ENCODE data around the gene IPO5.

IPO5 gene

DNA sequence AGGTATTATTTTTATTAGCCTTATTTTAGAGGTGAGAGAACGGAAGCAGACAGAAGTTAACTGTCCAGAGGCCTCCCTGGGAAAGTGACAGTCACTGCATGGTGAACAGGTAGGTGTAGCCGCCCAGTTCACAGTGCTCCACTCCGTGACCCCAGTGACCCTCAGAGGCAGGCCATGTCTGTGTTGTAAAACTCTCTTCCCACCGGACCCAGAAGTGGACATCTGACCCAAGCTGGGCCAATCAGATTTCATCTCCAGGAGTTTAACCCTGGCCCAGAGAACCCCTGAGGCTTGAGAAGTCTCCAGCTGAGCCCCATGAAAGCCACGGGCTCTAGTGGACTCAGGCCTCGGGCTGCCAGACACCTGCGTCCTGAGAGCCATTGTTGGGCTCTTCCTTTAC is 105.8 kb downstream of the IPO5 start:
- no peak for DNase-seq (ENCODE audit: low spot score)

DNA sequence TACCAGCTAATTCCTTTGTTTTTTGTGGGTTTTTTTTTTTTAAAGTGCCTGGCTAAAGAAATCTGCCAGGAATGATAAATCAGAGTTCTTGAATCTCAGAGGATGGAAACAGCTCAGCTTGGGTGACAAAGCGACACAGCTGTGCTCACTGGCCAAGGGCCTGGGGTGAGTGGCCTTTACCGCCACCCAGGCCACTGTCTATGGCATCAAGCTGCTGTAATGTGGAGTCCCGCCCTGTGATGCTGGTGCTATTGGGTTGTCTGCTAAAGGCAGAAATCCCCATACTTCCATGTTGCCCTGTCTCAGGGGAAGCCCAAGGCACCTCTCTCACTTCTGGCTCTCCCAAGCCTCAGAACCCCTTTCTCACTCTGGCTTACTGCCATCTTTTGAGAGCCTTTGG is 106.8 kb downstream of the IPO5 start:
- DNase-seq (ENCODE audit: low spot score), result no peak

DNA sequence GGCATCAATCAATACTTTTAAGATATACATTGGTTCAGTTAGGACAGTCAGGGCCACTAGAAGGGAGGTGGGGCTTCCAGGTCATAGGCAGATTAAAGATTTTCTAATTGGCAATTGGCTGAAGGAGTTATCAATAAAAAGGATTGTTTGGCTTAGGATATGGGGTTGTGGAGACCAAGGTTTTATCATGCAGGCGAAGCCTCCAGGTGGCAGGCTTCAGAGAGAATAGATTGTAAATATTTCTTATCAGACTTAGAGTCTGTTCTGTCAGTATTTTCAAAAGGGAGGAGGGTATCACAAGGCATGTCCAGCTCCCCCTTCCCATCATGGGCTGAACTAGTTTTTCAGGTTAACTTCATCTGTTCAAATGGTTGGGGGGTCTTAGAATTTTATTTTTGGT is 112.0 kb downstream of the IPO5 start:
- DNase-seq (ENCODE audit: low spot score), result no peak

DNA sequence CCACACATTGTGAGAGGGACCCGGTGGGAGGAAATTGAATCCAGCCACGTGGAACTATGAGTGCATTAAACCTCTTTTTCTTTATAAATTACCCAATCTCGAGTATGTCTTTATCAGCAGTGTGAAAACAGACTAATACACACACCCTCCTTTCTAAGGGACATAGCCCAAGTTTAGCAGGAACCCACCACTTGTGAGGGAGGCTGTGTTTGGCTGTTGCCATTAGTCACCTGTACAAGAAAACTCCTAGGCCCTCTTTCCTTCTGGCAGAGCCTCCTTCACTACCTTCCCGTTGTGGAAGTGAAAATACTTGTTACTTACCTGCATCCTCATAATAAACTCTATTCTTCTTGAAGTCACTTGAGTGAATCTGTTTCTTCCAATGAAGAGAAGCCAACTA is 113.2 kb downstream of the IPO5 start:
- DNase-seq (ENCODE audit: low spot score), result no peak

DNA sequence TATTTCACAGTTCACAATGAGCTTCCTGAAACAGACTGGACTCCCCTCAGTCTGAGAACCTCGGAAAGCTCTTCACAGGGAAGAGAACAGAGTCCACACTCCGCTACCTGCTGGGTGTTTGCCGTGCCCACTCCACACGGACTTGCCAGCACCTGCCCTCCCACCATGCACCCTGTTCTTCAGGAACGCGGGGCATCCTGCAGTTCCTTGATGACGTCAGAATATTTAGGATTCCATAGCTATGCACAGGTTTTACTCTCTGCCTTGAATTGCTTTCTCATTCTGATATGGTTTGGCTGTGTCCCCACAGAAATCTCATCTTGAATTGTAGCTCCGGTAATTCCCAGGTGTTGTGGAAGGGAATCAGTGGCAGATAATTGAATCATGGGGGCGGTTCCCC is 115.0 kb downstream of the IPO5 start:
- DNase-seq (ENCODE audit: low spot score), result no peak

DNA sequence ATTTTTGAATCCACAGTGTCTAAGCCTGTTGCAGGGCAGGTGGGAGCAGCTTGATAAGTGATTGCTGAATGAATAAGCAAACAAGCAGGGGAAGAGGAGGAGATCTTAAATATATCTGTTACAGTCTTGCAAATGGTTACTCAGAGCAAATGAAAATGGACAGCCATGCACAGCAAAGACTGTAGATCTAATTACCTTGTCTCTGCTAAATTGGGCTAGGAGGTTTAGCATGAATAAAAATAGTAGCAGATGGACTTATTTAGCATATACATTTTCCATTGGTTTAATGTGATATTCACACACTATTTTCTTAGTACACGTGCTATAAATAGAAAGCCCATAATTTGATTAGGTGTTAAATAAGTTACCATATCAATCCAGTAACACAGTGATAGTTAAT is 116.5 kb downstream of the IPO5 start:
- DNase-seq (ENCODE audit: low spot score), result no peak

DNA sequence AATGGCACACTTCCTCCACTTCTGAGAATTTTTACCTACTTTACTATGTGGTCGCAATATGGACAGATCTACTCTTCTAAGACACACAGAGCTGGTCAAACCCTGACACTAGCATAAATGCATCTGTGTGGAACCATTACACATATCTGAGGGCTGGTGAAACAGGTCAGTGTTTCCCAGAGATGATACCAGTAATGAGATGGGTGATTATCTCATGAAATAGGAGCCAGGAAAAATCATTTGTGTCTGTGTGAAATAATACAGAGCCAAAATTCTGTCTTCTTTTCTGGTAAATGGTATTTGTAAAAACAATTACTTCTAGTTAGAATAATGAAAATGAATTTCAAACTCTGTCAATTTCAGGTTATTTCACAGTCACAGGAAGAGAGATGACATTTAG is 117.8 kb downstream of the IPO5 start:
- no peak for DNase-seq (ENCODE audit: low spot score)

DNA sequence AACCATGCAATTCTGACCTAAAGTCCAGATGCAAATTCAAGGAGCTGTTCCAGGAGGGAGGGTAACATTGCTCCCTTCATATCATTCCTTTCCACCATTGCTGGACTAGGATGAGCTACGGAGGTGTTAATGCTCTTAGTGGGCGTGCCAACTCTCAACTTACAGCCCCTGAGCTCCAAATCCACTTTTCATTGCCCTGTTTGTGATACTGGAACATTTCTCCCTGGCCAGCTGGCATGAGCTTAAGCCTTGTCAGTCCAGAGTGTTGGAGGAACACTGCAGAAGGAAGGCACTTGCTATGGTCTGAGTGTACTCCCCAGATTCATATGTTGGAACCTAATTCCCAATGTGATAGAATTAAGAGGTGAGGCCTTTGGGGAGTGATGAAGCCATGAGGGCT is 119.0 kb downstream of the IPO5 start:
- no peak for DNase-seq (ENCODE audit: low spot score)
